ENCODE measurements around the gene MAIP1. TPM values are rescaled to one million over a fixed set of nuclear protein-coding genes. Genes with fewer than 3 reads are reported as not detected.

Gene MAIP1
- total and polyA plus RNA-seq, 2 of the 4 experiments (the other 2 are of a cell fraction) = 14.2 to 16.8 TPM

GRCh38 chr2:199972088-199972626, 16.8 kb downstream of the MAIP1 start:
- H3K4me2 ChIP-seq (ENCODE audit: low read depth, low read length) = no peak overlapping the region
- ChIA-PET CTCF (no interaction called here), POLR2A (ENCODE audit: unreplicated experiment) (no interaction called here)
- no peak overlapping the region for H2BK5ac ChIP-seq (ENCODE audit: low read depth, low read length, poor library complexity, severe bottlenecking)
- no peak overlapping the region for H2AK5ac ChIP-seq (ENCODE audit: low read depth, low read length)
- H2AK9ac ChIP-seq (replicated peaks; ENCODE audit: low read depth, low read length, poor library complexity) = no peak overlapping the region
- no peaks in the 10 kb centered on the region for H3K36me3 ChIP-seq (ENCODE audit: control insufficient read depth, insufficient read depth, low read length)
- no peaks in the 10 kb centered on the region for H3K9me1 ChIP-seq (ENCODE audit: insufficient read depth, low read length)
- H3K18ac ChIP-seq (ENCODE audit: low read depth, low read length) = no peak overlapping the region
- H2BK120ac ChIP-seq (ENCODE audit: low read depth, low read length) = no peak overlapping the region
- DNase-seq = no peak
- H3K4me1 ChIP-seq (ENCODE audit: control insufficient read depth, insufficient read depth, low read length) = no peaks in the 10 kb centered on the region; the same call in 1 of the 2 replicates
- H2BK15ac ChIP-seq (ENCODE audit: low read depth, low read length) = no peak overlapping the region
- H3K27ac ChIP-seq (ENCODE audit: insufficient read depth, low read length) = no peak overlapping the region
- no peaks in the 10 kb centered on the region for H4K20me1 ChIP-seq (ENCODE audit: insufficient read depth, low read length)
- no TSS peak for BruUV-seq (replicated peaks)
- no peak overlapping the region for H4K8ac ChIP-seq (ENCODE audit: low read depth in 2 of 2, low read length in 2 of 2)
- H3K56ac ChIP-seq (ENCODE audit: extremely low read depth, insufficient read depth, low read length) = no peak overlapping the region
- no peaks in the 10 kb centered on the region for H3K27me3 ChIP-seq (ENCODE audit: control insufficient read depth, insufficient read depth, low read length)
- no peak for TF ChIP-seq RAD21 (IDR thresholded peaks at IDR 0.05; ENCODE audit: low read length)
- no peak for TF ChIP-seq MAFK (IDR thresholded peaks at IDR 0.05; ENCODE audit: low read depth, low read length)
- TF ChIP-seq CEBPB (IDR thresholded peaks at IDR 0.05; ENCODE audit: low read depth, low read length) = no peak
- no peak for TF ChIP-seq USF2 (IDR thresholded peaks at IDR 0.05; ENCODE audit: low read depth, low read length)
- TF ChIP-seq BHLHE40 (IDR thresholded peaks at IDR 0.05; ENCODE audit: low read depth, low read length) = no peak
- TF ChIP-seq MAZ (IDR thresholded peaks at IDR 0.05; ENCODE audit: borderline replicate concordance, low read depth, low read length) = no peak
- TF ChIP-seq MXI1 (IDR thresholded peaks at IDR 0.05; ENCODE audit: borderline replicate concordance, low read depth, low read length) = no peak
- TF ChIP-seq RFX5 (IDR thresholded peaks at IDR 0.05; ENCODE audit: low read depth, low read length) = no peak
- no peak for TF ChIP-seq POLR2A (IDR thresholded peaks at IDR 0.05; ENCODE audit: low read depth, low read length)
- TF ChIP-seq FOS (IDR thresholded peaks at IDR 0.05; ENCODE audit: low read depth, low read length) = no peak
- no peak for TF ChIP-seq SMC3 (IDR thresholded peaks at IDR 0.05; ENCODE audit: low read depth, low read length)
- TF ChIP-seq CHD1 (IDR thresholded peaks at IDR 0.05; ENCODE audit: low read depth, low read length) = no peak
- H4K91ac ChIP-seq (ENCODE audit: insufficient read depth, low read depth, low read length) = no peak overlapping the region
- H2BK20ac ChIP-seq (ENCODE audit: low read depth, low read length) = no peak overlapping the region
- no peak overlapping the region for H4K5ac ChIP-seq (ENCODE audit: low read depth, low read length)
- H3K9ac ChIP-seq (ENCODE audit: low read depth, low read length) = no peak overlapping the region
- H3K4me3 ChIP-seq (ENCODE audit: insufficient read depth, low read depth, low read length) = no peak overlapping the region
- H2AFZ ChIP-seq (replicated peaks; ENCODE audit: low read length, poor library complexity) = no peak overlapping the region
- no peaks in the 10 kb centered on the region for H3K79me1 ChIP-seq (ENCODE audit: low read depth in 1 of 2, low read length in 2 of 2)
- dilution Hi-C loops (cut with HindIII; ENCODE audit: low sequenced_read_pairs, unreplicated experiment) = no loop called here
- H3K9me3 ChIP-seq (ENCODE audit: control insufficient read depth, insufficient read depth, low read length) = no peaks in the 10 kb centered on the region
- in situ Hi-C loops (cut with MboI; ENCODE audit: low sequenced_read_pairs) = loop anchor here (10.0 kb wide), 1 partner anchor 733 kb away; no protein-coding TSS in a partner anchor
- no peak for ATAC-seq (ENCODE audit: low read depth)
- H3K4ac ChIP-seq (ENCODE audit: low read depth, low read length) = no peak overlapping the region
- WGBS, 2 experiments (ENCODE audit: extremely low coverage in 2 of 2, insufficient read length in 1 of 2) = 100% methylated on average over 1 of the region's 6 CpGs; no CpG with 5 or more reads in 1 of the 2 experiments
- H3K14ac ChIP-seq (replicated peaks; ENCODE audit: low read depth, low read length) = no peak overlapping the region
- intact Hi-C loops (cut with micrococcal nuclease) = loop anchor here (10.0 kb wide), 1 partner anchor 603 kb away; no protein-coding TSS in a partner anchor
- H3K23ac ChIP-seq (ENCODE audit: low read depth, low read length) = no peak overlapping the region
